ENCODE measurements around the gene SLC15A3.

- TF ChIP-seq CTCF (IDR thresholded peaks at IDR 0.05) (no peak), SIN3A (IDR thresholded peaks at IDR 0.05; ENCODE audit: borderline replicate concordance, insufficient read depth, low read depth, low read length) (no peak), POLR2AphosphoS5 (IDR thresholded peaks at IDR 0.05; ENCODE audit: low read depth, low read length) (no peak)
Observed at GRCh38 chr11:60922906-60923305, 29.1 kb downstream of the SLC15A3 start.

Data from Panc1 (cell line).